Muscle of back (tissue), 11 donors: ENCODE results near the gene RANBP17. TPM values are rescaled to one million over a fixed set of nuclear protein-coding genes. Genes with fewer than 3 reads are reported as not detected.

Source experiments
- DNase-seq, 3 donors: peaks; one replicate each; pipeline versions ENCODE4 v3.0.0 to v3.0.0-alpha.2; 2013
- polyA plus RNA-seq, 10 donors: library from polyadenylated mRNA; unstranded; fragments of 120-200 nt; gene quantifications; one replicate each; pipeline ENCODE4 v1.2.1, GENCODE V29; 2013; ENCODE audit not compliant: insufficient read length in 10 of 10

The RANBP17 gene
- polyA plus RNA-seq, 10 donors: 4.6 to 18.0 (median 7.4) TPM

DNA sequence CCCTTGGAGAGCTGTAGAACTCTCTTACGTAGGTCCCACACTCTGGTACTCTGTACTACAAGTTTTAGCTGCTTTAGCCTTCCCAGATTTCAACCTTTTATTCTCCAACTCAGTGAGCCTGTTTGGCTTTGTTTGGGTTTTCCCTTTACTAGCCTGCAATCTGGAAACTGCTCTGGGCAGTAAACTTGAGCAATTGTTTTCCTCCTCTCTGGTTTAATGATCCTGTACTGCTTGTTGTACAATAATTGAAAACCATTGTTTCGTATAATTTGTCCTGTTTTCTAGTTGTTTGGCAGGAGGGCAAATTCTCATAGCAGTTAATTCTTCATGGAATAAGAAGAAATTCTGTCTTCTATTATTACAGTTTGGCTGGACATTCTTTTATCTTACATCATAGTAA is 384.4 kb downstream of the RANBP17 start:
- peak in 2 of 3 donors; percentile 8 to 52 for DNase-seq

DNA sequence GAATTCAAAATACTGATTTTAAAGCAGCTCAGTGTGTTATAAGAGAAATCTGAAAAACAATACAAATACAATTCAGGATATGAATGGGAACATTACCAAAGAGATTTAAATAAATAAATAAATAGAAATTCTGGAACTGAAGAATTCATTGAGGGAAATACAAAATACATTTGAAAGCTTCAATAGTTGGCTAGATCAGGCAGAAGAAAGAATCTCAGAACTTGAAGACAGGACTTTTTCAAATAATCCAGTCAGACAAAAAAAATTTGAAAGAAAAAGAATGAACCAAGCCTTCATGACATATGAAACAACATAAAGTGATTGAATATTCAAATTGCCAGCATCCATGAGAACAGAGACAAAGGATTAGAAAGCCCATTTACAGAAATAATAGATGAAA is 387.6 kb downstream of the RANBP17 start:
- no peak for DNase-seq

DNA sequence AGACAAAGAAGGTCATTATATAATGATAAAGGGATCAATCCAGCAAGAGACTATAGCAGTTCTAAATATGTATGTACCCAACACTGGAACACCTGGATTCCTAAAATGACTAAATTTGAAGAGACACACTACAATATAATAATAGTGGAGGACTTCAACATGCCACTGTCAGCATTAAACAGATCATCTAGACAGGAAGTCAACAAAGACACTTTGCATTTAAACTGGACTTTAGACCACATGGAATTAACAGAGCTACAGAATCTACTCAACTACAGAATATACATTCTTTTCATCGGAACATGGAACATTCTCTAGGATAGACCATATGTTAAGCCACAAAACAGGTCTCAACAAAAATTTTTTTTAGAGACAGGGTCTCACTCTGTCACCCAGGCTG is 388.9 kb downstream of the RANBP17 start:
- no peak for DNase-seq

DNA sequence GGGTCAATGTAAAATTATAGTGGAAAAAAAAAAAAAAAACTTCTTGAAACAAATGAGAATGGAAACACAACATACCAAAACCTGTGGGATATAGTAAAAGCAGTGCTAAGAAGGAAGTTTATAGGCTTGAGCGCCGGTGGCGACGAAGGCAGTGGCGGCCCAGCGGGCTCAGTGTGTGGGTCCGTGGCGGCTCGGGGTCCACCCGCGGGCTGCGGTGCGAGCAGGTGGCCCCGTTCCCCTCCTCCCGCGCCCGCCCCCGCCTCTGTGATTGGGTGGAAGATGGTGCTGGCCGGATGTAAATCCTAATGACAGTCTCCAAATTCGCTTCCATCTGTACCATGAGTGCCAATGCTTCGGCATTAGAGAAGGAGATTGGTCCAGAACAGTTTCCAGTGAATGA is 389.7 kb downstream of the RANBP17 start:
- no peak for DNase-seq

DNA sequence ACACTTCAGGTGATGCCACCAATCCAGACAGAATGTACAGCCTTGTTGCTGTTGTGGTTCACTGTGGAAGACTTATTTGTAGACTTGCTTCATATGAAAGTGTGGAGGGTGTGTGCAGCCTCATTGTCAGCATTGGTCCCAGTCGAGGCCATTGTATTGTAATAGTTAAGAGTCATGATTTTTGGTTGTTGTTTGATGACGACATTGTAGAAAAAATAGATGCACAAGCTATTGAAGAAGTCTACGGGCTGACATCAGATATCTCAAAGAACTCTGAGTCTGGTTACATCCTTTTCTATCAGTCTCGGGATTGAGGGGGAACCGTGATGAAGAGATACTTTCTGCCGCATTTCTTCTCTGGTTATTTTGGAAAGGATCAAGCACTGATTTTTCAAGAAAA is 390.9 kb downstream of the RANBP17 start:
- DNase-seq: no peak

DNA sequence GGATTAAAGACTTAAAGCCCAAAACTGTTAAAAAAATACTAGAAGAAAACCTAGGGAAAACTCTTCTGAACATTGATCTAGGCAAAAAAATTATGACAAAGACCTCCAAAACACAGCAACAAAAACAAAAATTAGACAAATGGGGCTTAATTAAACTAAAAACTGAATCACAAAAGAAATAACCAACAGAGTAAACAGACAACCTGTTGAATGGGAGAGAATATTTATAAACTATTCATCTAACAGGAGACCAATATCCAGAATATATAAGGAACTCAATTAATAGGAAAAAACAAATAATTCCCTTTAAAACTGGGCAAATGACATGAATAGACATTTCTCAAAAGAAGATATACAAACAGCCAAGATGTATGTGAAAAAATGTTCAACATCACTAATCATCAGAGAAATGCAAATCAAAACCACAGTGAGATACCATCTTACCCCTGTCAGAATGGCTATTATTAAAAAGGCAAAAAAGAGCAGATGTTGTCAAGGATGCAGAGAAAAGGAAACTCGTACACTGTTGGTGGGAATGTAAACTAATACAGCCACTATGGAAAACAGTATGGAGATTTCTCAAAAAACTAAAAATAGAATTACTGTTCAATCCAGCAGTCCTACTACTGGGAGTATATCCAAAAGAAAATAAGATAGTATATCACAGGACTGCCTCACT is 397.1 kb downstream of the RANBP17 start:
- DNase-seq: no peak

DNA sequence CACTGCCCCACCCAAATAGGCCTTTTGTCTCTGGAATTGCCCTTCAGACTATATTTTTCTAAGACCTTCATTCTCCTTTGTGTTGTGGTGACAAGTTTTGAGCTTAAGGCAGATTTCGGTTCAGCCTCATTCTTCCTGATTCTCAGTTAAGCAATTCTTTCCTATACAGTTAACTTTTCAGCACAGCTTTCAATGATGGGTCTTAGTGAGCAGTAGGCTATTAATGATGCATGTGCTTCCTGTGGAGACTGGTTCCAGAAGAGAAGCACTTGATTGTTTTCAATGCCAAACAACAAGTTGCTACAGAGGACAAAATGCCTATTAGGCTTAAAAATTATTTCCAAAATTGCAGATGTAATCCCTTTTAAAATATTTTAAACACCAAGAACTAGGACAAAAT is 399.5 kb downstream of the RANBP17 start:
- no peak for DNase-seq

DNA sequence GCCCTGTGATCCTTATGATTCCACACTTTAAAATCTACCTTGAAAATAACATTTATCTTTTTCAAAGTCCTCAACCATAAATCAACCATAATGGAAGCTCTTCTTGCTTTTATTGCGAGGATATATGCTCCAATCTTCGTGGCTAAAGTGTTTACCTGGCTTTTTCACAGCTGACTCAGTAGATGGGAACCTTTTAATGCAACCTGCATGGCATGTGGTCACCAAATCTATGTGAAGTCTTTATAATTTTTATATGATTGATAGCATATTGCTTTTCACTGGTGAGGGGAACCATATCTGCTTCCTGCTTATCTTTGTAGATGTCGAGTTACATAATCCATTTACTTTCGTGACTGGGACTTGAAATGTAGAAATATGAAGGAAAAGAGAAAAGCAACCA is 400.1 kb downstream of the RANBP17 start:
- no peak for DNase-seq

DNA sequence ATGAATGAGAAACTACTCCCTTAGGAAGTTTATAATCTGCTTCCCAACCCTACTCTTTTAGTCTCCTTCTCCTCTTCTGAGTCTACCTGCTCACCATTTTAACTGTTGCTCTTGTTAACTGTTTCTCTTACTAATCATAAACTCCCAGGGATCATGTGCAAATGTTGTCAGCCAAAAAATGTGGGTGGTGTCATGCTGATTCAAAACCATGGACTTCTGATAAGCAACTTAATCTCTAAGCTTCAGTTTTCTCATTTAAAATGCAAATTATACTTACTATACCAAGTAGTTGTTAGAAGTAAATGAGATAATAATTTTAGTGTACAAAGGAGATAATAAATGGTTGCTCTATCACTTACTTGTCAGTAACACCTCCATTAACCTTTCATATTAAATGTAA is 401.4 kb downstream of the RANBP17 start:
- no peak for DNase-seq

DNA sequence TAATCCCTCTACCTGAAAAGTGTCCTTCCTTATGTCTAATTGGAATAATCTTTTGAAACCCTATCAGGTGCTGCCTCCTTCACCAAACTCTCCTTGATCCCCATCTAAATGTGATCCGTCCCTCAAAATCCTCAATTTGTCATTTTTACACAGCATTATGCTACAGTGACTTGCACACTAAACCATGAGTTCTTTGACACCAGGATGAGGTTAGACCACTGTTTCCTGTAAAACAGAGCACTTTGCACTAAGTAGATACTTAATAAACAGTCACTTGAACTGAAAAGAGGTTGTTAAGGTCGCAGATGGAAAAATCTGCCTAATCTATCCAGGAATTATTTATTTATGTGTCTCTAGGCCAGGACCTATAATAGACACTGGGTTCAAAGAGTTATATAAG is 403.0 kb downstream of the RANBP17 start:
- no peak for DNase-seq

DNA sequence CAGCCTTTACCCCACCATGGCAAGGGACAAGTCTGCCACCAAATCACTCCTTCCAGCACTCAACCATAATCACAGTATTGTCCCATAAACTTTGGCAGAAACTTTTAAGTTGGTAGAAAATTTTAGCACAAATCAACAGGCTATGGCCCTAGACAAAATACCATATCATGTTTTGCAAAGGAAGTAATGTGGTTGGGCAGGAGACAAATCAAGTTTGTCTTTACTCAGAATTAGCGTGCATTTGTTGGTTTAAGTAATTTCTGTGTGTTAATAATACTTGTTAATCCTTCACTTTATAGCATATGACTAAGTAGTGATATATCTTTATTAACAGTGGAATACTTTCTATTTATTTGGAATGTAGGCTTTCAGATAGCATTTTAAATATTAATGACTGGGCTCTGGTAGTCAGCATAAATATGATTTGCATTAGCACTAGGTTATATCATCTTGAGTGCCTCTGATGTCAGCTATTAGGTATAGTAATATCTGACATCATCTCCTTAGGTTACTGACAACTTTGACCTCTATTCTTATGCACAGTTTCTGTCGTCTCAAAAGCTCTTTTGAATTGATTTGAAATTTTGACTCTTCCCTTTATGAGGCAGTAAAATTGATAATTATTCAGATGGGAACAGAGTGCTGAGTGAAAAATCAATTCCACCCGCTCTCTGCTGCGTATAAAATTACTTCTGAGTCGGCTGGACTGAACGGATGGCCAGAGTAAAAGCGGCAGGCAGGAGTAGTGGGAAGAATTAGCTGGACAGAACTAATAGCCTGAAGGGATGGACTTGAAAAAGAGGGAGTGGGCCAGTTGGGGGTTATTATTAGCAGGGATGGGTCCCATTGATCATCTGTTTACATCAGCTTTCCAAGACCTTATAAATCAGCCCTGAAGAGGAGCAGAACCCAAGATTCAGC is 407.1 kb downstream of the RANBP17 start:
- DNase-seq: no peak

DNA sequence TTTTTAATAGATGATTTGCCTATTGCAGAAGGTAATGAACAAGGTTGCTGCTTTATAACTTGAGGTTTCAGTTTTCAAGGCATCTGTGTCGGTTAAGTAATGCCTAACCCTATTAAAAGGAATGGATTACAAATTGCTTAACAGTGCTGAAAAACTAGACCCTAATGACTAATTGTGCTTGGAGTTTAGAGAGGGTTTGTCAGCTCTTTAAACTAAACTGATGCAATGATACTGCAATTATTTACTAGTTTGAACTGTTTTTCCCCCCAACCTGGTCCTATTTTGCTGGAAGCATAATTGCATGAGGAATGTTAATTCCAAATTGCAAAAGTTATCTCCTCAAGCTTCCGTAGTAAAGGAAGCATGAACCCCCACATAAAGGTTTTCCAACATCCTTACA is 407.9 kb downstream of the RANBP17 start:
- peak in 1 of 3 donors; percentile 52 for DNase-seq

DNA sequence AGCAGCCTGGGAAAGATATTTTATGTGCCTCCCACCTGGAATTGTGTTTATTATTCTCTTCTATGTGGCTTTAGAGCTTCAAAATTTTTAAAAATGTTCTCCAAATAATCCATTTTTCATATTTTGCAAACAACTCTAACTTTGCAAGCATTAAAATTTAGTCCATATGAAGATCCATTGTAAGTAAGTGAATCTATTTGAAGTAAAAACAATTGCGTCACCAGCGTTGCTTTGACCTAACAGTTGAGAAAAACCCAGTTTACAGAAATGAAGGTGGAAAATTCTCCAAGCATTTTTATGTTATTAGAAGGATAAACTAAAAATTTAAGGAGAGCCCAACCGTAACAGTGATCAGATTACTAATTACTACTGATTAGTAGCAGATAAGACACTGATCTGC is 408.3 kb downstream of the RANBP17 start:
- no peak for DNase-seq

DNA sequence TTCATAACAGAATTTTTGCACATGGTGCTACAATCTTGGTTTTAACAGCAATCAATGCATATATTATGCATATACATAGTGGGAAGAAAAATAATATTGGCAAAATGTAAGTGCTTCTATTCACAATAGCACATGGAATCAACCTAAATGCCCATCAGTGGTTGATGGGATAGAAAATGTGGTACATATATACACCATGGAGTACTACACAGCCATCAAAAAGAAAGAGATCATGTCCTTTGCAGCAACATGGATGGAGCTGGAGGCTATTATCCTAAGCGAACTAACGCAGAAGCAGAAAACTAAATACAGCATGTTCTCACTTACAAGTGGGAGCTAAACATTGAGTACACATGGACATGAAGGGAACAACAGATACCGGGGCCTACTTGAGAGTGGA is 410.0 kb downstream of the RANBP17 start:
- no peak for DNase-seq

DNA sequence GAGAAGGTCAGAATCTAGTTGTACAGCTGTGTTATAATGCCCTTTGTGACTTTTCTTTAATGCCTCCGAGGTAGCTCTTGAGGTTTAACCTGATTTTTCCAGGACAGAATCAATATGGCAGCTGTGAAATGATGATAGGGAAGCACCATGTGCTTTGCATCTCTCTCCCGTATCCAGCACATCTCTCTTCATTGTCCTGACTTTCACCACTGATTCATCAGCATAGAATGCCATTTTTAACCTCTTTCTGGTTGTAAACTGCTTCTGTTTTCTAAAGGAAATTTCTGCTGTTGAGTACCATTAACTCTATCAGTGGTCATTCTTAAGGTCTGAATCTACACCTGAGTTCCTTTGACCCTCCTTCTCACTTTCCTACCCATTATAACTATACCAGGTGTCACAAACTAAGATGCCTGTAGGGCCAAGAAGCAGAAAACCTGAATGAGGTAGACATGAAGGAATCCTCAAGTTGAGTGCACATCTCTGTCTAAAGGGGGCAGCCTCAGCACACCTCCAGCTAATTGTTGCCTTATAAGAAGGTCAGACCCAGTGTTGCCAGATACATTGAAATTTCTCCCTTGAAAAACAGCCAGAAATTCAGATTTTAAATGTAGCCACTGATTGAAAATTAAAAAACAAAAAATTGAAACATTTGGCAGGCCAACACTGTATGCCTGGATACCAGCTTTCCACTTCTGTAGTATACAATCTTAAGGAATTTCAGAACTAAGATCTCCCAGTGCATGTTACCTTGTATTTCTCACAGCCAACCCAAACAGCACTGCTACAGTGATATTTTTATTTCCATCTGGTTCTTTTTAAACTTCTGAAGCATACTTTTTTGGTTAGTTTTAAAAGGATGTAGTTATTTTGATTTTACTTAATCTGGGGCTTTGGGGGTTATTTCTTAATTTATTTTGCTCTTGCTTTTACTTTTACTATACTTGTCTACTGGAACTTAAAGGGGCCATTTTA is 411.5 kb downstream of the RANBP17 start:
- DNase-seq: no peak

DNA sequence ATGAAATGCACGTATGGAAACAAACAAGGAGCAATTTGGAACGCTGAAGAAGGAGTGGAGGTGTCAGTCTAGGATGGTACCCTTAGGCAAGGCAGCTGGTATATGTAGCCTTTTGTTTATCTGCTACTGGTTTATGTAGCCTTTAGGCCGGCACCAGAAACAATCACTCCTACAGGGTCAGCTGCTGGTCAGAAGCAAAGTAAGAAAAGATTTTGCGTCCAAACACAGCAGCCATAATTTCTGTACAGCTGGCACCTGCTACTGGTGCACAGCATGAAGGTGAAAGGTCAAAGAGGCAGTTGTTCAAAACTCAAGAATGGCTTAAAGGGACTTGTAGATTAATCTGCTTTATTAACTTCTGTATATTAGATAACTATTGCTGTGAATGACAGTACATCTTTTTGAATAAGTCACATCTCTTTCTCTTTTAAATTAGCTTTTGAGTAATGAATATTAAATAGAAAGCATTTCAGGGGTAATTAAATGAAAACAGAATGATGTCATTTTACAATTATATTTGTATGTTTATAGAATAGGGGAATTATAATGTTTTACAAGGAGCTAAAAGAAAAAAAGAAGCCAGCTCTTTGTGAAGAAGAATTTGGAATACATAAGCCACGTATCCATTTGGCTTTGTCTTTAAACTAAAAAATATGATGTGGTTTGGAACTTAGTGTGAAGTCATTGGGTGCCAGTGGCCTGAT is 414.2 kb downstream of the RANBP17 start:
- no peak for DNase-seq

DNA sequence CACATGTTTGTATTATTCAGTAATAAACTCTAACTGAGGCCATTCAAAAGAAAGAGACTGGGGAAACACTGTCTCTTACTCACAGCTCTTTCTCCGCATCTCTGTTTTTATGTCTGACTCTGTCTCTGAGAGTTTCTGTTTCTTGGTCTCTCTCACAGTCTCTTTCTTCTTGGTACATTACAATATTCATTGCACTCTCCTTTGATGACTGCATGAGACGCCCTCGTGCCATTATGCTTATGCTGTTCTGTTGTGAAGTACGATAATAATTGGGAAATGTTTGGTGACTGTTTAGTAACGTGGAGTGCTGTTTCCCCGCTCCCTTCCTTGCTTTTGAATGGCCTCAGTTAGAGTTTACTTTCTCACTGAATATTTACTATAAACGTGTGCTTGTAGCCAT is 421.9 kb downstream of the RANBP17 start:
- no peak for DNase-seq

DNA sequence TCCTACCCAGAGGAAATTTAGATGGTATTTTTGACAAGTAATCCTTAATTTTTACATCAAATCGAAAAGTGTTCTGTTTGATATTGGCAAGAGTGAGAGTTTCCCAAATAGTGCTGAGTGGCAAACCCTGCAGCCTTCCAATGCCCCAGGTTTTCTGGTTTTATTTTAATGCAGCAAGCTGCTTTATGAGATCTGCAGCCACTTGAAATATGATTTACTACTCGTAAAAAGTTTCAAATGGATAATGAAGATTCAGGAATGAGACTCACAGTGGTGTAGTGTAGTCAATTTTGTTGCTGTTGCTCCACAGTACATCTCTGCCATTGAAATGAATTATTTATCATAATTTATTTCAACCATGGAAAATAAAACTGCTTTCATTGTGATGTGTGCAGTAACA is 423.6 kb downstream of the RANBP17 start:
- DNase-seq: no peak

DNA sequence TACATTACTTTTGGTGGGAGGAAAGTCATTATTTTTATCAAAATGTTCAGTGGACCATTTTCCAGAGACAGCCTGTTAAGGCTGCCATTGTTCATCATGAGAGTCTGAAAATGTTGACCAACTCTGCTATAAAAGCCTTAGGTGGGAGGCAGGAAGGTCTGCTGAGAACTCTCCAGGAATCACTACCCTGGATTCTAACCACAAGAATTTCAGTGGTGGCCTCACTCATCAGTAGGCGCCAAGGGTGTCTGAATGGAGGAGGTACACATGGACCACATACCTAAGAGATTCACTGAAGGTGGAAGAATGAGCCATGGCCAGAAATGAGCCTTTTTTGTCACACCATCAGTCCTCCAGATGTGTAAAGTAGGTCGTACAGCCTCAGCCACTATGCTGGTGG is 426.2 kb downstream of the RANBP17 start:
- DNase-seq: no peak

DNA sequence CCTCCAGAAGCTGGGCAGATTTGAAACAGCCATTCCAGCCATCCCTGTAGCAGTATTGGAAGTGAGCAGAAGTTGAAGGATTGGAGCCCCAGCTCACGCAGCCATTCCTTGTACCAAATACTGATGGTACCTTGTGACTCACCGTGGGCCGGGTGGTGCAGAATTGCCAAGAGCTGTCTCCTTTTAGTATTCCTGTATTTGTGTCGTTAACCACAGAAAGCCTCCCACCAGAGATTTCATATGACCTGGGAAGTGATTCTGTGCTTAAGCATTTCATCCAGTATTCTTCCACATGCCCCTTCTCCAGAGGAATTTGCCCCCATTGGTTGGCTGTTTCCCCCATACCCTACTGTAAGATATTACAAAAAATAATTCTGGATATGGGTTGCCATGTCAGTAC is 429.6 kb downstream of the RANBP17 start:
- DNase-seq: no peak

DNA sequence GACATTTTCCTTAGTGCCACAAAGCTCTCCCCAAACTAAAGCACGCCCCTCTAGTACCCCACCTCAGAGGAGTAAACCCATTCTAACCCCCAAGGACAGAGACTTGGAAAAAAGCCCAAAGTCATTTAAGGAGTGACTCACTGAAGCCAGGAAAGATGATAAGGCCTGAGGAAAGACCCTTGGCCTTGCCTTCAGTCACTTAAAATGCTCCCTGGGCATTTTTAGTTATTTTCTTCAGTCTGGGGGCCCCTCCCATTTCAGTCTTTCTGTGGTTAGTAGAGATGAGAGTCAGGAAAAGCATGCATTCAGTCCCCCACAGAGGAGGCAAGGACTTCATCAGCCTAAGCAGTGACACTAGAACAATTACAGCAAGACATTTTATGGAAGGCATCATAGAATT is 433.5 kb downstream of the RANBP17 start:
- no peak for DNase-seq

DNA sequence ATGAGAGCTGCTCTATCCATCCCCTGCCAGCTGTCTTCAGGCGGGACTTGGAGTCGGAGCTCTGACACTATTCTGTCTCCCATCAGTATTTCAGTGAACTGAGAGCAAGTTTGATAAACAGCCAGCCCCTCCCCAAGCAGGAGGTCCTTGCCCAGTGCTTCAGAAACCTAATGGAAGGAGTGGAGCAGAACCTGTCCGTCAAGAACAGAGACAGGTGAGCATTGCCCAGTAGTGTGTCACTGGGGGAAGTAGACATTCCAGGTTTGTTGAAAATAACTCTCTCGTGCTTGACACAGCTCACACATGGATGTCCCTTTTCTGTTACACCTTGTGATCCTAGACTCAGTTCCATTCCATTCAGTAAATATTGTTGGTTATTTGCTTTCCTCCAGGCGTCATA is 434.0 kb downstream of the RANBP17 start:
- DNase-seq: no peak
